HUDEP-2 (cell line): ENCODE data around the gene ERN2.
"Not testable (repeated sequence)": the region's sequence is repeated elsewhere in the genome, so short reads cannot be mapped to it uniquely, and the experiment has no call there.

Experiments used
- DNase-seq, 76 experiments: peaks; one replicate each; lab custom pipeline; 2025; ENCODE audit not compliant: unreplicated experiment in 76 of 76; lab: John Stamatoyannopoulos, UW

The ERN2 gene

DNA sequence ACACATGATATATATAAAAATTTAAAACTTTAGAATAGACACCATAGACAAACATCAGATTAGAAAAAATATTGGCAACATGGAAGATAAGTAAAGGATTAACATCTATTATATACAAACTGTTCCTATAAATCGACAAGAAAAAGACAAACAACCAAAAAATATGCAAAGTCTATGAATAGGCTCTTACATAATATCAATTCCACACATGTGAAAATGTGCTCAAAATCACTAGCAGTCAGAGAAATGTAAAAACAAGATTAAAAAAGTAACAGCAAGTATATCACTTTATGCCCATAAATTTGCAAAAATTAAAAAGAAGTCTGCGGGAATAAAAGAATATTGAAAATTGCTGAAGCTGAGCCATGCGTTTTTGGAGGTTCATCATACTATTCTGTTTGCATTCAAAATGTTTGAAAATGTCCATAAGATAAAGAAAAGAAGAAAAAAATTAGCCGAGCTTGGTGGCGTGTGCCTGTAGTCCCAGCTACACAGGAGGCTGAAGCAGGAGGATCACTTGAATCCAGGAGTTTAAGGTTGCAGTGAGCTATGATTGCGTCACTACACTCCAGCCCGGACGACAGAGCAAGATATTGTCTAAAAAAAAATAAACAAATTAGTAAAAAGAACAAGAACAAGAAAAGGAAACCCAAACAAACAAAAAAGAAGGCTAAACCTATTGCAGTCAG is 11.2 kb upstream of the ERN2 start:
- DNase-seq: no peak

DNA sequence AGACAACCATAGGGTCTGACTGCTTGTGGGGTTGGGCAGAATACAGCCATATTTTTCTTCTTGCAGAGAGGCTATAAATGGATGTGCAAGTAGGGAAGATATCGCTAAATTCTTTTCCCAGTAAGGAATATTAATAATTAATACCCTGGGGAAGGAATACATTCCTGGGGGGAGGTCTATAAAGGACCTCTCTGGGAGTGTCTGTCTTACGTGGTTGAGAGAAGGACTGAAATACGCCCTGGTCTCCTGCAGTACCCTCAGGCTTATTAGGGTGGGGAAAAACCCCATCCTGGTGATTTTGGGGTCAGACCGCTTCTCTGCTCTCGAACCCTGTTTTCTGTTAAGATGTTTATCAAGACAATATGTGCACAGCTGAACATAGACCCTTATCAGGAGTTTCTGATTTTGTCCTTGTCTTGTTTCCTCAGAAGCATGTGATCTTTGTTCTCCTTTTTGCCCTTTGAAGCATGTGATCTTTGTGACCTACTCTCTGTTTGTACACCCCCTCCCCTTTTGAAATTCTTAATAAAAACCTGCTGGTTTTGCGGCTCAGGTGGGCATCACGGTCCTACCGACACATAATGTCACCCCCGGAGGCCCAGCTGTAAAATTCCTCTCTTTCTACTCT is 9.7 kb upstream of the ERN2 start:
- DNase-seq: not testable (repeated sequence)

DNA sequence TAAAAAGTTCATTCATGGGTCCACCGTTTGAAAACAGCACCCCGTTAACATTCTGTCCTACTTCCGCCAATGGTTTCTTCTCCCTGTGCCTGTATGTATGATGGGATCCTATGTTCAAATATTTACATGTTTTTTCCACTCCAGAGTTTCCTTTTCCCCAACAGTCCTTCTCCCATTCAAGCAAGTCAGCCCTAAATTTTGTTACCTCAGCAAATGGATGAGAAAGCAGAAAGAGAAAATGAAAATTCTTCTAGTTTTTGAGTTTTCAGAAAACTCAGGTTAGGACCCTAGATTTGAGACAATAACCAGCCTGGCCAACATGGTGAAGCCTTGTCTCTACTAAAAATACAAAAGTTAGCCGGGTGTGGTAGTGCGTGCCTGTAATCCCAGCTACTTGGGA is 3.5 kb upstream of the ERN2 start:
- no peak for DNase-seq

DNA sequence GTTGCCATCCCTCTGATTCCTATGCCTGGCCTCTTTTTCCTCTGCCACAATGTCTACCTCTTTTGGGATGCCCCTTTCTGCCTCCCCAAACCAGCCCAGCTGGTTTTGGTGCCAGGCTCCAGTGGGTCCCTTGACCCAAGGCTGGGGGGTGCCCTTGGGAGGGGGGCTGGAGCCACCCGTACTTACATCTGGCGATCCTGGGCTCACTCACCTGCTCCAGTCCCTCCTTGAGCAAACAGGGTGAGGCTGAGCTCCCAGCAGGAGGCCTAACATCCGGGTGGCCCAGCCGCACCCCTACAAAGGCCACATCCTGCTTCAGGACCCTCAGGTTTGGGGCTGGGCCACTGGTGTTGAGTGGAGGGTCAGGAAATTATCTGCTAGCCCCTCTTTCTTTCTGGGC is 1.2 kb downstream of the ERN2 start:
- no peak for DNase-seq

DNA sequence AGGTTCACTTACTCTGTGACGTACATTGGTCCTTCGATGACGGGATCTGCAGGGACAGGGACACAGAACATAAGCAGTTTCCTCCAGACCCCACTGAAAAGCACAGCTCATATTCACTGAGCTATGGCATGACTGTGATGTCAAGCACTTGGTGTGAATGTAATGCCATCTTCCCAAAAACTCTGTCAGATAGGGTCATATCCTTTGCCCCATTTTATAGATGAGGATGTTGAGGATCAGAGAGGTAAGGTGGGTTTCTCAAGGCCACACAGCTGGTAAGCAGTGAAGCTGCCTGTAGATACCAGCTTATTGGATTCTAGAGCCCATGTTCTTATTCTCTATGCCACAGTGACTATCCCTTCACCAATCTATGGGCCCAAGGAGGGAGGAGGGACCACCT is 2.5 kb downstream of the ERN2 start:
- DNase-seq: no peak

DNA sequence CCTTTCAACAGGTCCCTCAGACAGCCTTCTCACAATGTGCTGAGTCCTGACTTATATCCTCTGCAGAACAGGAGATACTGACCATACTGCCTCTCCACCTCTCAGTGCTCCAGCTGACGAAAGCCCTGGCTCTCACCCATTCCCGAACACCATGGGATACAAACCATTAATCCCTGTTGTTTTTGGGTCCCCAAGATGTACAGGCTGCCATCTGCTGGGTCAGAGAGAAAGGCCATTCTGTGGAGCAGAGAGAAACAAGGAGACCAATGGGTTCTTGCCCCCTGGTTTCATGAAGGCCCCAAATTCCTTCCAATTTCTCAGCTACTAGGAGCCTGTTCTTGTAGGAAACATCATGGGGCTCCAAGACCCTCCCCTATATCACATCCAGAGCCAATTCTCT is 3.0 kb downstream of the ERN2 start:
- DNase-seq: no peak

DNA sequence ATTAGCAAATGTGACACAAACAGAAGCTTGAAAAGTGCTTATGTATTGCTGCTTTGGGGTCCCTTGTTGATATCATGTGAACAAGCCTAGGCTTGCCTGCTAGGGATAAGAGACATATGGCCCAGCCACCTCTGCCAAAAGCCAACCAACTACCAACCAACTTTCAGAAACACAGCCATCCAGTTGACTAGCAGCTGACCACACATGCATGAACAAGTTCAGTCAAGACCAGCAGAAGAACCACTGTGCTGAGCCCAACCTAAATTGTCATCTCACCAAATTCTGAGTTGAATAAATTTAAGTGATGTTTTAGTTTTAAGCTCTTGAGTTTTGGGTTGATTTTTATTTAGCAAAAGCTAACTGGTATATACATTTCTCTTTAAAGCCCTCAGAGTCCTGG is 3.5 kb downstream of the ERN2 start:
- no peak for DNase-seq

DNA sequence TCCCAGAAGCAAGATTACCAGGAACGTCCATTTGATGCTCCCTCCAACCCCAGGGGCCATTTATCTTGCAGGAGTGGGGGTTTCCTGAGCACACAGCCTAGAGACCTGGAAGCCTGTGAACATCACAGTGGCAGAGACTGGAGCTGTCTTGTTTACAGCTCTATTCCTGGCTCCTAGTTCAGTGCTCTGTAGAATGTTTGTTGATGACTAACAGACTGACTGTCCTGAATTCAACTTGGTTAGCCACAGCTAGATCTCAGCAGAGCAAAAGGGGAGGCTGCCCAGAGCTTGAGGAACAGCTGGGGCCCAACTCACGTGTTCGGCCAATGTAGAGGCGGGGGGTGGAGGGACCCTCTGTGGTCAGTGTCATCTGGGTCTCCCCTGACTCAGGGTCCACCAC is 6.6 kb downstream of the ERN2 start:
- no peak for DNase-seq

DNA sequence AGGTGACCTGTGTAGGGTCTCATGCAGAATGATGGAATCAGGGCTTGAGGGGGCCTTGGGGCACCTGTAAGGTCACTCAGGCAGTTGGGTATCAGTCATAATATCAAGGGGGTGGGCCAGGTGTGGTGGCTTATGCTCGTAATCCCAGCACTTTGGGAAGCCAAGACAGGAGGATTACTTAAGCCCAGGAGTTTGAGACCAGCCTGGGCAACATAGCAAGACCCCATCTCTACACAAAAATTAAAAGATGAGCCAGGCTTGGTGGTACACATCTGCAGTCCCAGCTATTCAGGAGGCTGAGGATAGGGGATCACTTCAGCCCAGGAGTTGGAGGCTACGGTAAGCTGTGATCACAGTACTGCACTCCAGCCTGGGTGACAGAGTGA is 7.5 kb downstream of the ERN2 start:
- no peak for DNase-seq

DNA sequence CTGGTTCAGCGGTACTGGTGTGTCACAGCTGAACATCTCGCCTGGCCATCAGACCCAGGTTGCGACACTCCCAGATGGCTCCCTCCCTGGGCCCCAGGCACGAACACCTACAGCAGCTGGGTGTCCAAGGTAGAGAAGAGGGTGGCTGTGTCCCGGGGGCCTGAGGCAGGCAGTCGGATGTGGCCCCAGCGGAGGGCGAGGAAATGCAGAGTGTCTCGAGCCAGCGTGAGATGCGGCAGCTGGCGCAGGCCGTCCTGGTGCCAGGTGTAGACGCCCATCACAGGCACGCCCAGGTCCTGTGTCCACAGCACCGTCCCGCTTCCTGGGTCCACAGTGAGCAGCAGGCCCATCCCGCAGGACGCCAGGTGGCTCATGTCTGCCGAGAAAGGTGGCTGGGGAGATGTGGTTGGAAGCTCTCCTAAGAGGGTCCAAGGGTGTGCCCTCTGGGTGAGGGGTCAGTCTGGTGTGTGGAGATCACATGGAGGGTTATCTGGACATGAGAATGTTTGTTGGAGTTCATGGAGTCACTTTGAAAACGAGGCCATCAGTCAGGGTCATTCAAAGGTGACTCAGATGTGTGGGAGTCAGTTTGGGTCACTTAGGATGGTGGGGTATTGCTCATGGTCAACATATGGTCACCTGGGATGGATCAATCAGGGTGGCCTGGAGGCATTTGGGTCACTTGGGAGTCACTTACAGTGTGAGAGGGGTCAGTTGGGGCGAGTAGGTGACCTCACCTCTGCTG is 8.1 kb downstream of the ERN2 start:
- DNase-seq: no peak

DNA sequence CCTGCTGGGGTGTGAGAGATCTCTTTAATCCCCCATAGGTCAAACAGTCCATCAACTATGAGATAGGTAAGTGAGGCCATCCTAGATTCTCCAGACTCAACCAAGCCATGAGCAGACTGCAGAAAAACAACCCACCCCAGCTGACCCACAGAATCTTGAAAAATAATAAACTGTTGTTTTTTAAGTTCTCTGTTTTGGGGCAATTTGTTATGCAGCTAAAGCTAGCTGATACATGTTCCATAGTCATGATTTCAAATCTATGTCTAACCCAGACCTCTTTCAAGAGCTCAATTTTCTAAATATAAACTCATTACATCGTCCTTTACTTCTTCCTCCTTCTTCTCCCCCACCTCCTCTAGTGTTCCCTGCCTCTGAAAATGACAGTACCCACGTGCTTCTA is 10.1 kb downstream of the ERN2 start:
- no peak for DNase-seq

DNA sequence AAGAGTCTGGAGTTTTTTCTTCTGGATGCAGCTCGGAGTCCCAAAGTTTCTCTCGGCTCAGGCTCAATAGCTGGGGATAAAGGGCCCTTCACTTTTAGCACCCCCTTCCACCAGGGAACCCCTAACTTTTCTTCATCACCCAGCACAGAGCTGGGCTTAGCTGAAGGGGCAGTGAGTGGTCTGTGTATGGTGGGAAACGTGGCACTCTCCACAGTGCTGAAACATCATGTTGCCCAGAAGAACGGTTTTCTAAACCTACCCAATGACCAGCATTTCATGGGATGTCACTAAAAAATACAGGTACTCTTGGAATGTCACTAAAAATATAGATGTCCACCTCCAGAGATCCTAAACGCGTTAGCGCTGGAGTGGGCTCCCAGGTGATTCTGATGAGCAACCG is 12.0 kb downstream of the ERN2 start:
- no peak for DNase-seq

DNA sequence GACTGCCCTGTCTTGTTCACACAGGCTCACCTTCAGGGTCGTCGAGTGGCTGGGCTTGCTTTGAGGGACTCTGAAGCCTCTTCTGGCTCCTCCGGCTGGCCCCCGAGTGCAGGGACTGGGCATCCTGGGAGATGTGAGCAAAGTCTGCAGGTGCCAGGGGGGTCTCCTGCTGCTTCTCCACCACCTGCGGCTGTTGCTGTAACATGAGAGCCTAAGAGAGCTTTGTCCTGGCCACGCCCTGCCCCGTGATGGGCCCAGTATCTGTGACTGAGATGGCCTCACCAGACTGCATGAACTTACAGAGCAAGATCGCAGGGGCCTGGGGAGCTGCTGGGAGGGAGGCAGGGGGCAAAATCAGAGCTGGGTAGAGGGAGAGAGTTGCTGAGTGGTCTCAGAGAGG is 12.5 kb downstream of the ERN2 start:
- peak in 1 of 76 experiments; percentile 4 for DNase-seq

DNA sequence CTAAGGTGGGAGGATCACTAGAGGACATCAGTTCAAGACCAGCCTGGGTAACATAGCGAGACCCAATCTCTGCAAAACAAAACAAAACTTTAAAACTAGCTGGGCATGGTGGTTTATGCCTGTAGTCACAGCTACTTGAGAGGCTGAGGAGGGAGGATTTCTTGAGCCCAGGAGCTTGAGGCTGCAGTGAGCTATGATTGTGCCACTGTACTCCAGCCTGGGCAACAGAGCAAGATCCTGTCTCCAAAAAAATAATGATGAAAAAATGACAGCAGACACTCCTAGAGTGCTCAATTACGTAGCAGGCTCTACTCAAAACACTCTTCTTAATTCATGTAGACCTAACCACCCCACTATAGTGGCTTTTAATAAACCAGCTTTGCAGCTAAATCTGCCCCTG is 12.9 kb downstream of the ERN2 start:
- no peak for DNase-seq

DNA sequence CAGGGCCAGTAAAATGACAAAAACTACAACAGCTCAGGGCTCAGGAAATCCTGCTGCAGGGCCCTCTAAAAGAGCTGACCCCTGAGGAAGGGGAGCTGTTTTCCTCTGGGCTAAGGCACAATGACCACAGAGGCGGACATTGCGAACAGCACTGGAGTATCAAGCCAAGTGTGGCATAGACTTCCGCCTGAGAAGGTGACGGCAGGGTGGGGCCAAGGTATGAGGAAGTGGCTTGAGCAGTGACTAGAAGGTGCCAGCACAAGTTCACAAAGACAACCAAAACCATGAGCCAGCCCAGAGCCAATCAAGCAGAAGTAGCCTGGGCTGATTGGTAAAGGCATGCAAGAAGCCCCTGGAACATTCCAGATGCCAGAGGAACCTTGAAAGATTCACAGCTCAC is 13.9 kb downstream of the ERN2 start:
- no peak for DNase-seq

DNA sequence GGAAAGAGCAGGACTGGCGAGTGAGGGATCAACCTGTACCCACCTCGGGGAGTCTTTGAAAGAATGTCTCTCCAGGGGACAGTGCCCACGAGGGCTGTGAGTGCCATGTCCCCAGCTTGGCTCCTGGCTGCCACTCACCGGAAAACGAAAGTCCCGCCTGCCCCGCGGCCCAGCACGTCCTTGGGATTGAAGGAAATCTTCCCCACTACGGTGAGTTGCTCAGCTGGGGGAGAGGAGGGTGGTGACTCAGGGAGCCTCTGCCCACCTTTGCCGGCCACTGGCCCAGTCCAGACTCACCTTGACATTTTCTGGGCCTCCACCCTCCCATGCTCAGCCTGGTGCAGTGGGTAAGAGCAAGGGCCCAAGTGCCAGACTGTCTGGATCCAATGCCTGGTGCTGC is 17.3 kb downstream of the ERN2 start:
- no peak for DNase-seq

DNA sequence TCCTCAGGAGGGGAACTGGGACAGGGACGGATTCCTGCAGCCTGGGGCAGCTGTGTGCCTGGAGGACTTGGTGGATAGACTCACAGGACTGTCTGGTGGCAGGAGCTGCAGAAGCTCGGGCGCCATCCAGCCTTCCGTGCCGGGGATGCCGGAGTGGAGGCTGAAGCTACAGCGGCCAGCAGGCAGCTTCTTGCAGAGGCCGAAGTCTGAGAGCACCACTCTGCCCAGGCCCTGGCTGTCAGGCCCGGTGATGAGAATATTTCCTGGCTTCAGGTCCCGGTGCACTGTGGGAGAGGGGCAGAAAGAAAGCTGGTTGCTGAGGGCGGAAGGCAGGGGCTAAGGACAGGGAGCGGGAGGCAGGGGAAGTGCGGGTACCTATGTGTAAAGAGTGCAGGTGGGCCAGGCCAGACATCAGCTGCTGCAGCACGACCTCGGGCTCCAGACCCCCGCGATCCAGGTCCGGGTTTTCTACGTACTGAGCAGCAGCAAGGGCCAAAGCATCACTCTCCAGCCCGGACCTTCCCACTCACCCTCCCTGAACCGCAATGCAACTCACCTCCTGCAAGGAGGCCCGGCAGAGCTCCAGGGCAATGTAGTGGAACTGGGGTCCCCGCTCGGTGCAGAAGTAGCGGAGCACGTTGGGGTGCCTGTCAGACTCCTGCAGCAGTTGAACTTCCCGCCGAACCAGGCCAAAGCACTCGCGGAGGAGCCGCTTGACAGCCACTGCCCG is 18.2 kb downstream of the ERN2 start:
- no peak for DNase-seq

DNA sequence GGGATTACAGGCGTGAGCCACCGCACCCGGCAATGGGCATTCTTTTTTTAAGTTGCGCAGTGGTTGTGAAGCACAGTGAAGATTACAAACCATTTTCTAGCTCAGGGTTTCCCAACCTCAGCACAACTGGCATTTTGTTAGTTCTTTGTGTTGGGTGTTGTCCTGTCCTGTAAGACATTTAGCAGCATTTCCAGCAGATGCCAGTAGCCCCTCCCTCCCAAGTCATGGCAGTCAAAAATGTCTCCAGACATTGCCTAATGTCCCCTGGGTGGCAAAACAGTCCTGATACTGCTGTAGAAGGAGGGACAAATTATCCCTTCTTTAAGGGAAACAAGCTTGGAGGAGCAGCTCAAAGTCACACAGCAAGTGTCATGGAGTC is 18.8 kb downstream of the ERN2 start:
- no peak for DNase-seq

DNA sequence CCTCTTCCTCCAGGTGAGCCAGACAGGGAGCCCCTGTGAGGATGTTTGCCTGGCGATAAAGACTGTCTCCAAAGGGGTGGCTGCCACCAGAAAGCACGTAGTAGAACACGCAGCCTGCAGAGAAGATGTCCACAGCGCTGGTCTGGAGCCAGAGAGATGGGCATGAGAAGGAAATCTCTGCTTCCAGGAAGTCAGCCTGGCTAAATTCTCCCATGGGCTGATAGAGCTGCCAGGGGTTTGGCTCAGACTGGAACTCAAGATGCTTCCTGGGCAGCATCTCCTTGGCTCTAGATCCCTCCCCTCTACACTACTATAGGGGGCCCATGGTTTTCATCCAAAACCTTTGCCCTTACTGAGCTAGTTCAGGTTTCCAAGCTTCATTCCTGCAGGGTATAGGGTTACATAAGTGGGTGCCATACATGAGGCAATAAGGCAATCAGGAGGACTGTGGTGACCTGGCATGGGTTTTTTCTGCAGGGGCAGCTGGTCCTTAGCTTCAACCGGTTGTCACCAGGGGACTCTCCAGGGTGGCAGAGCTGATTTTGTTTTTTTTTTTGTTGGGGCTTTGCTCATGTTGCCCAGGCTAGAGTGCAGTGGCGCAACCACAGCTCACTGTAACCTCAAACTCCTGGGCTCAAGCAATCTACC is 20.7 kb downstream of the ERN2 start:
- no peak for DNase-seq

DNA sequence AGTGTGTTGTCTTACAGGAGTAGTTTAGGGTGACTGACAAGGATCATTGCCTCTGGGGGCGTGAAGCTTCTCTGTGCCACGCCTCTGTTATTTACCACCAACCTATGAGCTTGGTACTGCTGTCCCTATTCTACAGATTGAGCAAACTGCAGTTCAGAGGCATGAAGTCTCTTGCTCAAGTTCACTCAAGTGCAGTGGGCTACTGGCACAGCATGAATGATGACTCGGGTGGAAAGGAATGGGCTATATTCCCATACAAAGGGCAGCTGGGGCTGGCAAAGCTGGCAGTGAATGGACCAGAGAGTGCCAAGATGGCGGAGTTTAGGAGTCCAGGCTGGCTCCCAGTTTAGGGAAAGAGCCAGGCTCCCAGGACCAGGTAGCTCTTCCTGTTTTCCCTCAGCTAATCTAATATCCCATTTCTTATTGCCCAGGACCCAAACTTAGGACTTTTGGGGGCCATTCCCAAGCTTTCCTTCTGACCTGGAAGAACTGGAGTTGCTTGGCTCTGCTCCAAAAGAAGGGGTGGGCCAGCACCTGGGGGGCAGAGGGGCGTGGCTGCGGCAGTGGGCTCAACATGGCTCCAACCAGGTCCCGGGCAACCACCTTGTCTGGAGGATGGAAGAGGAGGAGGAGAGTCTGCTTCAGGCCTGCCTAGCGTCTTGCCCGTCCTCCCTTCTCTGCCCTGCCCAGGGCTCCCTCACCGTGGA is 21.4 kb downstream of the ERN2 start:
- DNase-seq: no peak
